Measurements from ENCODE around the gene RPIA.

RPIA gene

GRCh38 chr2:88686320-88686719 is 5.2 kb upstream of the RPIA start:
- DNase-seq (ENCODE audit: low read depth) = no peak

DNA sequence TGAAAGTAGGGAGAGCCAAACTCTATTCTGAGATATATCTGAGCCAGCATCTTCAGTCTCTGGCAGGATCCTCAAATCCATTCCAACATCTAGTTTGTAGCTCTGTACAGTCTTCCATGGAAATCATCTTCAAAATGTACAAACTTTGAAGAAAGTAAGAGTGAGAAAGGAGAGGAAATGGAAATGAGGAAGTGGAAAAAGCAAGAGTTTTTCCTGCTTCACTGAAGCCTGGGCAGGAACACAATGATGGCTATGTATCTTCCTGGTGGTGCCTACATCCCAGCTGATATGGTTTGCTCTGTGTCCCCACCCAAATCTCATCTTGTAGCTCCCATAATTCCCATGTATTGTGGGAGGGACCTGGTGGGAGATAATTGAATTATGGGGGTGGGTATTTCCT is 4.1 kb upstream of the RPIA start:
- no peak for DNase-seq (ENCODE audit: low read depth)

GRCh38 chr2:88690591-88691338 is 708 bp upstream of the RPIA start:
- DNase-seq (ENCODE audit: low read depth) = no peak

DNA sequence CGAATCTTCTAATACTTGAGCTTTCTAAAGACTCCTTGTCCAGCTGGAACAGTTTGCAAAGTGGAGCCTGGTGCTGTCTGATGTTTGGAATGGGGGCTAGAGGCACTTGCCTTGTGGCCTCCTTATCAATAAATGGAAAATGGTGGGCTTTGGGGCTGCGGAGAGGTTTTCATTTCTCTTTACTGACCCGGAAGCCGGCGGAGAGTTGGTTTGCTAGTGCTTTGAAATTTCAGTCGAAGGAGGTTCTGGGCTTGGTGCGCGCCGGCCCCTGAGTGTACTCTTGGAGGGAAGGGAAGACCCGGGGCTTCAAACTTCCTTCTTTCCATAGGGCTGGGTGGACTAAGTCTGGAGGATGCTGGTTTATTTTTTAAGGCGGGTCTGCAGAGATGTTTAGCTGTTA is 714 bp downstream of the RPIA start:
- DNase-seq (ENCODE audit: low read depth) = no peak

- no peak for DNase-seq (ENCODE audit: low read depth)
Measured at GRCh38 chr2:88693911-88694414, 2.5 kb downstream of the RPIA start.

GRCh38 chr2:88696611-88697010 is 5.1 kb downstream of the RPIA start:
- DNase-seq (ENCODE audit: low read depth) = no peak

DNA sequence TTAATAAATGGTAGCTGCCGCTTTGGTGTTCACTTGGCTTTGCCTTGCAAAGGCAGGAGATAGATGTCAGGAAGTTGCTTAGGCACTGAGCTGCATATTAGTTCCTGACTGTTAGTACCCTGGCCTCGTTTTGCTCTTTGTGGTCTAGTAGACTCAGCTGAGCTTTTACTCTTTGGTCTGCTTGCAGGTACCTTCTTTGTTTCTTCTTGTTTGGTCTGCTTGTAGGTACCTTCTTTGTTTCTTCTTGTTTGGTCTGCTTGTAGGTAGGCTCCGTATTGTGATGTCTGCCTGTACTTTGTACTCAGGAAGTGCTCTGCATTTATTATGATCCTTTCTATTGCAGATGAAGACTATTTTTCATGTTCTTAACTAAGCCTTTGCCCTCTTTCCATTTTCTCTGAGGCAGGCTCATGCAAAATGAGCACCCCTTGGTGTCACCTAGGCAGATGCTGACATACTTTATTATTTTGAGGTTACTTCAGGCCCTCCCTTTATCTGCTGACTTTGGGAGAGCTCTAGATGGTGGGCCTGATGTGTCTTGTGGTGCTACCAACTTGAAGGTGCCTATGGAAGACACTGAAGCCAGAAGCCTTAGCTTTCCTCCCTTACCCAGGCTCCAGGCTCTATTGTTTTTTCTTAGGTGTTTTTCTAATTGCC is 6.0 kb downstream of the RPIA start:
- no peak for DNase-seq (ENCODE audit: low read depth)

DNA sequence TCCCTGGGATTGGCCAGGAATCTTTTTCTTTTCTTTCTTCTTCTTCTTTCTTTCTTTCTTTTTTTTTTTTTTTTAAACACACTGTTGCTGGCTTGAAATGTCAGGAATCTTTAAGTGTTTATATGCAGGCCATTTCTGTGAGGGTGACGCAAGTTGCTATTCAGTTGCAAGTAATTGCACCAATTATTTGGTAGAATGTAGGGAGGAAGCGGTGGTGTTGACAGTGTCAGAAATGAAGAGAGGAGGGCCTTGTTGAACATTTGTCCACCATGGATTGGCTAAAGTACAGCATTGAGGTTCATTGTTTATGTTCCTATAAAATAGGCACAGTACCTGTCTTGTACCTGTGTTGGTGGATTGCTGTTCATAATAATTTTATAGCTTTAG is 6.5 kb downstream of the RPIA start:
- no peak for DNase-seq (ENCODE audit: low read depth)

DNA sequence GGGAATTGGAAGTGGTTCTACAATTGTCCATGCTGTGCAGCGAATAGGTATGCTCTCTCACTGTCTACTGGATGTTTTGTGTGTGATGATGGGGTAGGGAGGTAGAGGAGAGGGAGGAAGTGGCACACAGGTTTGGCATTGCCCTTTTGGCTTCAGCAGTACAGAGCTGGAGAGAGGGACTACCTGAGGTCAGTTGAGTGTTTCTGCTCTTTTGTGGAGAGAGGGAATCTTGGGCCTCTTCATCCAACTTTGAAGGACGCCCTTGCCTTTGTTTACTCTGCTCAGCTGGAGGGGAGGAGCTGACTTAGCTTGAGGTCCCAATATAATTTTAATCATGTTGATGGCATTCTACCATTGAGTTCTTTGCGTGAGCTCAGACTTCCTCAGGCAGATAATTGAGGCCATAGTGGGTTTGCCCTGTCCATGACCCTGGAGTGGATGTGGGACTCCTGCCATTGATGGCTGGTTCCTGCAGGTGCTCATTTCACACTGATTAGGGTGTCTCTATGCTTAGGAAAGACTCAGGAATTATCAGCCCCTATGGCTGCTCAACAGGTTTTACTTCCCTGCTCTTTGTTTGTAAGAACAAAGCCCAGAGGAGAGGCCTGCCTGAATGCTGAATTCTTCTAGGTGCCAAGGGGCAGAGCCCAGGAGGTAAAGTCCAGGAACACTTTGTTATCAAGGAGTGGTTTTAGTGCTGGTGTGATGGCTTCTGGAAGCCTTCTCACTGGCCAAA is 7.2 kb downstream of the RPIA start:
- DNase-seq (ENCODE audit: low read depth) = no peak

DNA sequence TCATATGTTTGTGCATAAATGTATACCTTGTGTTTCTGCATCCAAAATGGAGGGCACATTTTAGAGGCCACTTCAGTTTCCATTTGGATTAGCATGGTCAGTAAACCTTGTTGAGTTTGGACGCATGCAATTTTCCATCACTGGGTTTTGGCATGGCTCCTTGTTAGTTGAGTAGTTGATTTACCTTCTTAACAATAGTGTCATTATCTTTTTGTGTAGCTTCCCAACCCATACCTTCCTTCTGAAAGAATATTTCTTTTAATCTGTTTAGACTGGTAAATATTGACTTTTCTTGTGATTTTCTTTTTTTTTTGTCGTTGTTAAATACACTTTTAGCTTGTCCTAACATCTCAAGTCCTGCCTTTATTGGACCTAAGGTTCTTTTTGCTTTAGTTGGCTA is 15.5 kb downstream of the RPIA start:
- DNase-seq (ENCODE audit: low read depth) = no peak

DNA sequence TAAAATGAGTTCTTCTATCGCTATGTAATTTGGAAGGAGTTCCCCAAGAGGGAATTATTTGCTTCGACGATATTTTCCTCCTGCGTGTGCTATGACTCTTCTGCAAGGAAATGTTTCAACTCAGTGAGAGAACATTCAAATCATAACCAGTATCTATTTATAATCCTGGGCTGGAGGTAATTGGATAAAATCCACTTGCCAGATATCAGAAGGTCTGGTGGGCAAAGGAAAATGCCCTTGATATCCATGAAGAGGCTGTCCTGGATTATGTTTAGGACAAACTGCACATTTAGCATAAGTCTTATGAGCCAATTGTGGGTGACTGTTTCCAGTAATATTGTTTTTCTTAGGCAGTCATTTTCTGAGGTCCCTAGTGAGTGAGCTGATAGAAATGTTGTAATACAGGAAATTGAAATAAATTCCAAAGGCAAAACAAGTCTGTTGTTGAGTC is 17.7 kb downstream of the RPIA start:
- no peak for DNase-seq (ENCODE audit: low read depth)

- no peak for DNase-seq (ENCODE audit: low read depth)
Measured at GRCh38 chr2:88711289-88711688, 19.8 kb downstream of the RPIA start.

DNA sequence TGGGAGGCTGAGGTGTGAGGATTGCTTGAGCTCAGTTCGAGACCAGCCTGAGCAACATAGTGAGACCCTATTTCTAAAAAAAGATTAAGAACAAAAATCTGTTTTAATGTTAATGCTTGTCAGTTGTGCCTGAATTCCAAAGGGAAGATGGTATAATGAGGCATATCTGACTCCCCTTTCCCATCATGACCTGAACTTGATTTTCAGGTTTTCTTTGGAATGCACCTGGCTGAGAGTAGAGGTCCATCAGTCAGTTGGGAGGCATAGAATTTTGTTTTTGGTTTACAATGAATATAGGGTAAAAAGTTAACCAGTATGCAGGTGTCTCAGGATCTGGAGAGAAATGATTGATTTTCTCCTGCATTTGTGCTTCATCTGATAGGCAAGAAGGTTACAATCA is 20.4 kb downstream of the RPIA start:
- no peak for DNase-seq (ENCODE audit: low read depth)

- DNase-seq (ENCODE audit: low read depth) = no peak
Measured at GRCh38 chr2:88713408-88713807, 21.9 kb downstream of the RPIA start.

DNA sequence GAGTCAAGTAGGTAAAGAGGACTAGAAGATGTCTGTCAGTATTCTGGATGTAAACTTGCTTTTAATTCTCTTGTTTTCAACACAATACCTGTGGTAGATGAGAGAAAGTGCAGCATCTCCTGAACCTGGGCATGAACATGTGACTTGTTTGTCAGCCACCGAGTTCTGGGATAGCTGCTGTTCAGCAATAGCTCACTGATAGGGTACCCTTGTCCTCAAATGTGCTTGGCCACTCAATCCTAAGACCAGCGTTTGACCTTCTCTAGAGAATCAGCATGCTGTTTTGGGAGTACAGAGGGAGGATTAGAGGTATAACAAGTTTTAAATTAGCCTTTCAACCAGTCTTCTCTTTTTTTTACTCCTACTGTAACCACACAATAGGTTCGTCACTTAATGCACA is 23.2 kb downstream of the RPIA start:
- no peak for DNase-seq (ENCODE audit: low read depth)

- no peak for DNase-seq (ENCODE audit: low read depth)
Measured at GRCh38 chr2:88720399-88720798, 28.9 kb downstream of the RPIA start.

DNA sequence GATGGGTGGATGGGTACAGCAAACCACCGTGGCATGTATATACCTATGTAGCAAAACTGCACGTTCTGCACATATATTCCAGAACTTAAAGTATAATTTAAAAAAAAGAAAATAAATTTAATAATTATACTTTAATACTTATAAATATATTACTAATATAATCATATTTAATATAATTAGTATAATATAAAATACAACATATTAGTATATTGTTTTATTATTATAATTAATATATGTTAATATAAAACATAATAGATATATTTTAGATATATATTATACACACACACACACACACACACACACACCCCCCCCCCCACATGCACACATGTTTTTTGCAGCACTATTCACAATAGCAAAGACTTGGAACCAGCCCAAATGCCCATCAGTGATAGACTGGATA is 29.8 kb downstream of the RPIA start:
- no peak for DNase-seq (ENCODE audit: low read depth)

DNA sequence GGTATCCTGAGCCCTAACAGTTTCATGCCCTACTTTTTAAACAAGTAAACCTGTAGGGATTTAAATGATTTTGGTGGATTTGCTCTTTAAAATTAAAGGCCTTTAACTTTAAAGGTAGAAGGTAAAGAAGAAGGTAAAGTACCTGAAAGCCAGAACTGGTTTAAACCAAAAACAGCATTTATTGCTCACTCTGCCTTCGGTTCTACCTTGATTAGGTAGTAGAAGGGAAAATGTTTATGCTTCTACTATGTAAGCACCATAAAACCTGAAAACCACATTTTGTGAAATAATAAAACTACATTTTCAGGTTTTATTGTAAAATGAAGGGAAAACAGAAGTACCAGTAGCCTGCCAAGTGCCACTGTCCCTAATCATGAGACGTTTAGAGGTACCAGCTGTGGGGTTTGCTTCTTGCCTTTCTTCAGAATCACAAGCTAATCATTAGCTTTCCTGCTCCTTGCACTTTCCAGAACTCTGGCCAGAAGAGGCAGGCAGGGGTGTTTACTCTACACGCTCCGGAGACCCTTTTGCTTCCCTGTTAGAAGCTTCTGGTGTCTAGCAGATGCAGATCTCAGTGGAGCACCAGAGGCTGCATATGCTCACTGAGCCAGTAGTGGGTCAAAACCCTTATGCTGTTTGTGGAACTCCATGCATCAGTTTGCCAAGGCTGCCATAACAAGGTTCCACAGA is 33.3 kb downstream of the RPIA start:
- no peak for DNase-seq (ENCODE audit: low read depth)

DNA sequence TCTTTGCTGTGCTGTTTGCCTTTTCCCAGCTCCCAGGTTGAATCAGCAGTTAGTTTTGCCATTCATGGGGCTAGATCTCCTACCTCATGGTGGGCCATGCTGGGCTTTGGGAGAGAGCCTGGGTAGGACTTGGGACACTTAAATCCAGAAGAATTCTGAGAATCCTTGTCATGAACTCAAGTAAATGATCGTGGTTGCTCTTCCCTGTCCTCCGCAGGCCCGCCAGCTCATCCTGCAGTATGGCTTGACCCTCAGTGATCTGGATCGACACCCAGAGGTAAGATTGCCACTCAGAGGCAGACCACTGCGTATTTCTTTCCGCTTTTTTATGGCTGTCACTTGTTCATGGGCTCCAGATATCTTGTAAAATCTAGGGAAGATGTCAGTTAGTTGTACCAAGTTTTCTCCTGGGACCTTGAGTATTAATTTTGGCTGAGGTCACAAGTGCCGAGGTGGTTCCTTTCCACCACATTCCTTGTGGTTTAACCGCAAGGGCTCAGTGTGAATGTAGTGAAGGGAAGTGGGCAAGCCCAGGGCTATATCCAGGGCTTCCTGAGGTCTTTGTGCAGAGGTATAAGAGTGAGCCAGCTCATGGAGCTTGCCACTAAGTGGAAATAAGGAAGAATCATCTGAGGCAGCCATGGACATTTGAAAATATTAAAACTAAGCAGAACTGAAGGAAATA is 37.7 kb downstream of the RPIA start:
- no peak for DNase-seq (ENCODE audit: low read depth)

DNA sequence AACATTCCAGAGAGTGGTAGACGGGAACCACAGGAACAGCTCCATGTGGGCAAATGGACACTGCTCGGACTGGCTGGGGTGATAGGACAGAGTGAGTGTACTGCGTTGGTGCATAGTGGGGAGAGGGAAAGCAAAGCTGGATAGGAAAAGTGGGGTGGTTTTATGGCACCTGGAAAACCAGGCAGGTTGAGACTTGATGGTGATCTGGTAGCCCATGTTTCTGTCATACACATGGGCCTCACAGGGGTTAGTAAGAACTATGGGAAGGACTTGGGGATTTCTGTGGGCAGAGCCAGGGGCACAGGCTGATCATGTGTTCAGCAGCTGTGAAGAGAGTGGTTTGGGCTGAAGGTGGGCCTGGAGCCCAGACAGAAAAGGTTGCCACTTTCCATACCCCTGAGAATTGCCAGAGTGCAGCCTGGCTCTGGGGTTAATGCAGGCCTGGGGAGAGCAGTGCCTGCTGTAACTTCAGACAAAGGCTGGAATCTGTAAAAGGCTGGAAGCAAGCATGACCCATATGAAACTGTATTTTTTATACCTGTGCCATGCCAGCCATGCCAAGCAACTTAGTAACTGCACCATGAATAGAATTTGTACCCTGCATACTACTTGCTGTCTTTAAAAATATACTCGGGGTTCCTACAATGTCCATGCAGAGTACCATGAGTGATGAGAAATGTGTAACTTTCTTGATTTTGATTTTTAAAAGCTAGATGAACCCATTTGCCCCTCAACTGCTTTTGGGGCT is 41.9 kb downstream of the RPIA start:
- DNase-seq (ENCODE audit: low read depth) = no peak

- DNase-seq (ENCODE audit: low read depth) = no peak
Measured at GRCh38 chr2:88735133-88735532, 43.7 kb downstream of the RPIA start.

Measured in GM04504 (cell line).